Urothelium cell line (cell line): Measurements from ENCODE around the gene ZFTA.
"Not testable (repeated sequence)": the region's sequence is repeated elsewhere in the genome, so short reads cannot be mapped to it uniquely, and the experiment has no call there.

Experiments
- DNase-seq: peaks from one replicate; pipeline ENCODE4 v3.0.0; 2011; ENCODE audit warnings: low spot score, mixed read lengths
- FAIRE-seq: peaks from 2 replicates; lab custom pipeline; 2011; peaks lifted over from hg19 to GRCh38; lab: Jason Lieb, UNC

Gene ZFTA

GRCh38 chr11:63779039-63779438, 10.5 kb upstream of the ZFTA start:
- DNase-seq (no peak), FAIRE-seq (no peak)

- no peak for DNase-seq
- no peak for FAIRE-seq
These were observed 6.6 kb upstream of the ZFTA start for GRCh38 chr11:63775191-63775590.

- not testable (repeated sequence) for DNase-seq
- FAIRE-seq = peak; percentile 5
These were observed 3.3 kb upstream of the ZFTA start for GRCh38 chr11:63771741-63772318.

- no peak for FAIRE-seq
These were observed 2.2 kb upstream of the ZFTA start for GRCh38 chr11:63770763-63771162.

GRCh38 chr11:63769714-63770455, 1.3 kb upstream of the ZFTA start:
- no peak for FAIRE-seq
- DNase-seq = no peak

More at GRCh38 chr11:63770763-63771162, 2.2 kb upstream of the ZFTA start:
- DNase-seq = no peak

GRCh38 chr11:63769042-63769713, 603 bp upstream of the ZFTA start:
- DNase-seq = peak; percentile 79
- FAIRE-seq = no peak

GRCh38 chr11:63767565-63768236, 874 bp downstream of the ZFTA start:
- no peak for FAIRE-seq
- DNase-seq = peak; percentile 74

- no peak for FAIRE-seq
- DNase-seq = no peak
These were observed 1.4 kb downstream of the ZFTA start for GRCh38 chr11:63767267-63767564.

GRCh38 chr11:63766531-63767235, 1.9 kb downstream of the ZFTA start:
- no peak for FAIRE-seq
- DNase-seq = no peak

- FAIRE-seq (no peak), DNase-seq (no peak)
These were observed 2.8 kb downstream of the ZFTA start for GRCh38 chr11:63765688-63766241.

- DNase-seq (no peak), FAIRE-seq (no peak)
These were observed 3.6 kb downstream of the ZFTA start for GRCh38 chr11:63764679-63765647.

GRCh38 chr11:63764340-63764678, 4.3 kb downstream of the ZFTA start:
- DNase-seq (no peak), FAIRE-seq (no peak)

- DNase-seq (no peak), FAIRE-seq (no peak)
These were observed 4.9 kb downstream of the ZFTA start for GRCh38 chr11:63763496-63764339.

GRCh38 chr11:63762654-63763495, 5.7 kb downstream of the ZFTA start:
- FAIRE-seq (no peak), DNase-seq (no peak)

- FAIRE-seq (no peak), DNase-seq (no peak)
These were observed 6.5 kb downstream of the ZFTA start for GRCh38 chr11:63761931-63762653.

GRCh38 chr11:63761188-63761587, 7.4 kb downstream of the ZFTA start:
- FAIRE-seq = no peak
- no peak for DNase-seq

- FAIRE-seq = no peak
- no peak for DNase-seq
These were observed 8.0 kb downstream of the ZFTA start for GRCh38 chr11:63760487-63761079.
